Progenitor cell of endocrine pancreas (in vitro differentiated cells): ENCODE data around the gene OSBPL5. TPM values are rescaled to one million over a fixed set of nuclear protein-coding genes. Genes with fewer than 3 reads are reported as not detected.

Experiments
- DNase-seq: peaks from one replicate; pipeline ENCODE4 v3.0.0; 2021; ENCODE audit warnings: low spot score; ENCODE audit not compliant: unreplicated experiment
- H3K27ac Mint-ChIP-seq: 2 replicates; pipeline ENCODE4 v1.8.0; 2021; ENCODE audit warnings: mild to moderate bottlenecking, moderate library complexity, mixed read lengths
- H3K27me3 Mint-ChIP-seq: 2 replicates; pipeline ENCODE4 v1.8.0; 2021; ENCODE audit warnings: mixed read lengths
- H3K36me3 Mint-ChIP-seq: 2 replicates; pipeline ENCODE4 v1.8.0; 2022; ENCODE audit warnings: mixed read lengths; ENCODE audit not compliant: insufficient read depth
- H3K4me1 Mint-ChIP-seq: 2 replicates; pipeline ENCODE4 v1.8.0; 2021; ENCODE audit warnings: low read depth, mixed read lengths
- H3K4me3 Mint-ChIP-seq: 2 replicates; pipeline ENCODE4 v1.8.0; 2021; ENCODE audit warnings: low read depth, mild to moderate bottlenecking, moderate library complexity, mixed read lengths
- H3K9me3 Mint-ChIP-seq: 2 replicates; pipeline ENCODE4 v1.8.0; 2021; ENCODE audit warnings: low read depth, mixed read lengths
- total RNA-seq: library from RNA; stranded (reverse); gene quantifications from 2 replicates; pipeline ENCODE4 v1.2.1, GENCODE V29; 2021
- TF ChIP-seq, protein P1 (sequence below): fragments of 200-600 bp; sonication (generic); IDR thresholded peaks from one replicate; pipeline ENCODE4 v1.5.0; 2021; ENCODE audit warnings: antibody characterized with exemption, mild to moderate bottlenecking; ENCODE audit not compliant: unreplicated experiment

Gene OSBPL5
- total RNA-seq, 1 donor from 2014 or later = 11.9 TPM

GRCh38 chr11:3086114-3086513, 79.0 kb downstream of the OSBPL5 start:
- H3K27me3 Mint-ChIP-seq = peaks cover 20% of the 10 kb centered on the region
- H3K4me1 Mint-ChIP-seq = no peaks in the 10 kb centered on the region
- no peak overlapping the region for H3K4me3 Mint-ChIP-seq
- H3K27ac Mint-ChIP-seq = no peak overlapping the region
- DNase-seq = no peak
- H3K9me3 Mint-ChIP-seq = no peaks in the 10 kb centered on the region
- TF ChIP-seq, protein P1, sequence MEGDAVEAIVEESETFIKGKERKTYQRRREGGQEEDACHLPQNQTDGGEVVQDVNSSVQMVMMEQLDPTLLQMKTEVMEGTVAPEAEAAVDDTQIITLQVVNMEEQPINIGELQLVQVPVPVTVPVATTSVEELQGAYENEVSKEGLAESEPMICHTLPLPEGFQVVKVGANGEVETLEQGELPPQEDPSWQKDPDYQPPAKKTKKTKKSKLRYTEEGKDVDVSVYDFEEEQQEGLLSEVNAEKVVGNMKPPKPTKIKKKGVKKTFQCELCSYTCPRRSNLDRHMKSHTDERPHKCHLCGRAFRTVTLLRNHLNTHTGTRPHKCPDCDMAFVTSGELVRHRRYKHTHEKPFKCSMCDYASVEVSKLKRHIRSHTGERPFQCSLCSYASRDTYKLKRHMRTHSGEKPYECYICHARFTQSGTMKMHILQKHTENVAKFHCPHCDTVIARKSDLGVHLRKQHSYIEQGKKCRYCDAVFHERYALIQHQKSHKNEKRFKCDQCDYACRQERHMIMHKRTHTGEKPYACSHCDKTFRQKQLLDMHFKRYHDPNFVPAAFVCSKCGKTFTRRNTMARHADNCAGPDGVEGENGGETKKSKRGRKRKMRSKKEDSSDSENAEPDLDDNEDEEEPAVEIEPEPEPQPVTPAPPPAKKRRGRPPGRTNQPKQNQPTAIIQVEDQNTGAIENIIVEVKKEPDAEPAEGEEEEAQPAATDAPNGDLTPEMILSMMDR = no peak
- no peaks in the 10 kb centered on the region for H3K36me3 Mint-ChIP-seq

DNA sequence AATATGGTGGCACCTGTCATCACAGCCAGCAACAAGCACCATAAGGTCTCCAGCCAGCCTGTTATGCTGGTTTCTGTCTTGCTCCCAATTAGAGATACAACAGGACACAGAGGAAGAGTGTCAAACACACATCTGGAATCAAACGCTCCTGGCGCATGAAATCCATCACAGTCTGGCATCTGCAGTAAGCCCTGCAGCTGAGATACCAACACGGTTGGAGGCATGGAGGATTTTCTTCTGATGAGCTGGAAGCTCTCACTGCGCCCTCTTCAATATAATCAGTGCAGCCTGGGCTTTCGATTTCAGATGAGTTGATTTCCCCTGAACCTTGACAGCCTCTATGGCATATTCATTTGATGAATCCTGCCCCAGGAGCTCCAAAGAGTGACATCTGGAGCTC, 80.1 kb downstream of the OSBPL5 start:
- no peaks in the 10 kb centered on the region for H3K9me3 Mint-ChIP-seq
- DNase-seq = no peak
- no peak overlapping the region for H3K4me3 Mint-ChIP-seq
- TF ChIP-seq, protein P1 = no peak
- H3K4me1 Mint-ChIP-seq = no peaks in the 10 kb centered on the region
- H3K27me3 Mint-ChIP-seq = peaks cover 25% of the 10 kb centered on the region
- H3K36me3 Mint-ChIP-seq = no peaks in the 10 kb centered on the region
- H3K27ac Mint-ChIP-seq = no peak overlapping the region

DNA sequence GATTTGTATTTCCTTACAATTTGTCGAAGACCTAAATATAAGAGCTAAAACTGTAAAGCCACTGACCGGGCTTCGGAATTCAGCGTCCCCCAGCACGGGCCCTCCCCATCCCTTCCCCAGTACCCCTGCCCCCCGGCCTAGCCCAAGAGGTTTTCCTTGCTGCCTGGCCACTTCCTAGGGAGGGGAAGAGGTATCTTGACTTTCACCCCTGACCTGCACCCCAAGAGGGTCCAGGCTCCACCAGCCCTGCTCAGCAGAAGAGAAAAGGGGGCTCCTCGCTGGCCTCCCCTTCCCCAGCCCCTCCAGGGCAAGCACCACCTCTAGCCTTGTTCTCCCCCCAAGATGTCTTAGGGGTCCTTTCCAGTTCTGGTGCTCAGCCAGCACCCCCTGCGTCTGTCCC, 81.8 kb downstream of the OSBPL5 start:
- TF ChIP-seq, protein P1 = no peak
- no peaks in the 10 kb centered on the region for H3K4me1 Mint-ChIP-seq
- H3K27ac Mint-ChIP-seq = no peak overlapping the region
- DNase-seq = no peak
- H3K4me3 Mint-ChIP-seq = no peak overlapping the region
- H3K36me3 Mint-ChIP-seq = no peaks in the 10 kb centered on the region
- H3K27me3 Mint-ChIP-seq = peaks cover 29% of the 10 kb centered on the region
- H3K9me3 Mint-ChIP-seq = no peaks in the 10 kb centered on the region

DNA sequence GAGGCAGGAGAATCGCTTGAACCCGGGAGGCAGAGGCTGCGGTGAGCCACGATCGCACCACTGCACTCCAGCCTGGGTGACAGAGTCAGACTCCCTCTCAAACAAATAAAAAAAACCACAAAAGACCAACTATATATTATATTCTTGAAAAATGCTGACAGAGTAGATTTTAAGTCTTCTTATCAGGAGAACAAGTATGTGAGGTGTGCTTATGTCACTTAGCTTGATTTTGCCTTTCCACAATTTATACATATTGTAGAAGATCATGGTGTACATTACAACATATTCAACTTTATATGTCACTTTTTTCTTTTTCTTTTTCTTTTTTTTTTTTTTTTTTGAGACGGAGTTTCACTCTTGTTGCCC, 83.7 kb downstream of the OSBPL5 start:
- Mint-ChIP-seq H3K27me3 (peaks cover 29% of the 10 kb centered on the region), H3K27ac (no peak overlapping the region), H3K4me3 (no peak overlapping the region), H3K4me1 (peaks cover 7% of the 10 kb centered on the region), H3K36me3 (no peaks in the 10 kb centered on the region), H3K9me3 (no peaks in the 10 kb centered on the region)
- TF ChIP-seq, protein P1 = no peak
- no peak for DNase-seq

- no peak overlapping the region for H3K27ac Mint-ChIP-seq
- DNase-seq = no peak
- H3K27me3 Mint-ChIP-seq = peaks cover 28% of the 10 kb centered on the region
- TF ChIP-seq, protein P1 = no peak
- H3K4me1 Mint-ChIP-seq = peaks cover 7% of the 10 kb centered on the region
- H3K4me3 Mint-ChIP-seq = no peak overlapping the region
- no peaks in the 10 kb centered on the region for H3K36me3 Mint-ChIP-seq
- no peaks in the 10 kb centered on the region for H3K9me3 Mint-ChIP-seq
Measured at GRCh38 chr11:3080733-3081385, 84.3 kb downstream of the OSBPL5 start.
